ENCODE measurements around the gene TAS2R40. TPM values are rescaled to one million over a fixed set of nuclear protein-coding genes. Genes with fewer than 3 reads are reported as not detected.

TAS2R40 gene
- total RNA-seq, 2 experiments from 2014 or later: not detected

DNA sequence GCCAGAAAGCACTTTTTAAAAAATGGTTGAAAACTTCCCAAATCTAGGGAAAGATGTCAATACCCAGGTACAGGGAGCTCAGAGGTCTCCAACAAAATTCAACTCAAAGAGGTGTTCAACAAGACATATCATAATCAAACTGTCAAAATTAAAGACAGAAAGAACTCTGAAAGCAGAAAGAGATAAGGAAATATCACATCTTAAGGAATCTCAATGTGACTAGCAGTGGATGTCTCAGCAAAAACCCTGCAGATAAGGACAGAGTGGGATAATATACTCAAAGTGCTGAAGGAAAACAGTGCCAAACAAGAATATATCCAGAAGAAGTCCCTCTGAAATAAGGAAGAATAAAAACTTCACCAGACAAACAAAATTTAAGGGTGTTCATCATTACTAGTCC lies 28.4 kb downstream of the TAS2R40 start:
- intact Hi-C loops (cut with micrococcal nuclease): no loop called here
- CTCF ChIA-PET: interaction anchor here (1.0 to 5.7 kb wide), 8 partner anchors 10 to 166 kb away, joined by 3 to 48 read pairs (median 7); partner anchors contain the start of gene GSTK1

GRCh38 chr7:143250822-143251221 lies 29.0 kb downstream of the TAS2R40 start:
- ATAC-seq: no peak
- no peak for DNase-seq
- no peak for TF ChIP-seq CTCF (IDR thresholded peaks at IDR 0.05)
- Mint-ChIP-seq H3K27me3 (no peaks in the 10 kb centered on the region), H3K4me3 (no peak overlapping the region), H3K36me3 (ENCODE audit: low read depth) (peaks cover 39% of the 10 kb centered on the region), H3K4me1 (ENCODE audit: low read depth) (peaks cover 70% of the 10 kb centered on the region), H3K9me3 (peaks cover 36% of the 10 kb centered on the region), H3K27ac (peak overlapping the region; percentile 75)
- intact Hi-C loops (cut with micrococcal nuclease): no loop called here
- POLR2A ChIA-PET: no interaction called here
- CTCF ChIA-PET: interaction anchor here (2.9 to 5.7 kb wide), 3 partner anchors 11 to 49 kb away, joined by 11 to 48 read pairs (median 19); partner anchors contain the start of gene GSTK1

More for the DNA sequence above, 28.4 kb downstream of the TAS2R40 start:
- ATAC-seq (no peak), DNase-seq (no peak)
- no peak for TF ChIP-seq CTCF (IDR thresholded peaks at IDR 0.05)
- H3K36me3 Mint-ChIP-seq (ENCODE audit: low read depth): peaks cover 39% of the 10 kb centered on the region
- POLR2A ChIA-PET: interaction anchor here (0.9 to 1.6 kb wide), 2 partner anchors 14 to 50 kb away, joined by 4 to 6 read pairs; partner anchors contain the start of gene GSTK1
- peaks cover 40% of the 10 kb centered on the region for H3K9me3 Mint-ChIP-seq
- H3K27ac Mint-ChIP-seq: peak overlapping the region; percentile 68
- H3K27me3 Mint-ChIP-seq: no peaks in the 10 kb centered on the region
- peaks cover 70% of the 10 kb centered on the region for H3K4me1 Mint-ChIP-seq (ENCODE audit: low read depth)
- H3K4me3 Mint-ChIP-seq: no peak overlapping the region

DNA sequence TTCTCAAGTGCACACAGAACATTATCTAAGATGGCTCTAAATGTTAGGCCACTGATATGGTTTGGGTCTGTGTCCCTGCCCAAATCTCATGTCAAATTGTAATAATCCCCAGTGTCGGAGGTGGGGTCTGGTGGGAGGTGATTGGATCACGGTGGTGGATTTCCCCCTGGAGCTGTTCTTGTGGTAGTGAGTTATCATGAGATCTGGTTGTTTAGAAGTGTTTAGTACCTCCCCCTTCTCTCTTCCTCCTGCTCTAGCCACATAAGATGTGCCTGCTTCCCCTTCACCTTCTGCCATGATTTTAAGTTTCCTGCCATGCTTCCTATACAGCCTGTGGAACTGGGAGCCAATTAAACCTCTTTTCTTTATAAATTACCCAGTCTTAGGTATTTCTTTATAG lies 30.2 kb downstream of the TAS2R40 start:
- CTCF ChIA-PET: interaction anchor here (1.6 to 5.7 kb wide), 2 partner anchors 12 to 47 kb away, joined by 3 to 48 read pairs; no protein-coding TSS in a partner anchor
- no peak overlapping the region for H3K4me3 Mint-ChIP-seq

DNA sequence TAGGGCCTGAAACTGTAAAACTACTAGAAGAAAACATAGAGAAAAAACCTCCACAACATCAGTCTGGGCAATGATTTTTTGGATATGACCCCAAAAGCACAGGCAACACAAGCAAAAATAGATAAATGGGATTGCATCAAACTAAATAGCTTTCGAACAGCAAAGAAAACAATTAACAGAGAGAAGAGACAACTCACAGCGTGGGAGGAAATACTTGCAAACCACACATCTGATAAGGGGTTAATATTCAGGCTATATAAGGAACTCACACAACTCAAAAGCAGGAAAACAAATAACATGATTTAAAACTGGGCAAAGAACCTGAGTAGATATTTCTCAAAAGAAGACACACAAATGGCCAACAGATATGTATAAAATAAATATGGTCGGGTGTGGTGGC lies 33.7 kb downstream of the TAS2R40 start:
- POLR2A ChIA-PET: interaction anchor here (0.6 to 1.5 kb wide), 6 partner anchors 7 to 90 kb away, joined by 3 to 8 read pairs (median 4); partner anchors contain the start of genes CASP2 and GSTK1
- peaks cover 23% of the 10 kb centered on the region for H3K36me3 Mint-ChIP-seq (ENCODE audit: low read depth)
- DNase-seq (no peak), ATAC-seq (no peak)
- CTCF ChIA-PET: interaction anchor here (0.9 to 4.2 kb wide), 7 partner anchors 8 to 116 kb away, joined by 3 to 15 read pairs (median 4); no protein-coding TSS in a partner anchor
- intact Hi-C loops (cut with micrococcal nuclease): no loop called here
- peaks cover 23% of the 10 kb centered on the region for H3K9me3 Mint-ChIP-seq
- no peak overlapping the region for H3K4me3 Mint-ChIP-seq
- peaks cover 63% of the 10 kb centered on the region for H3K4me1 Mint-ChIP-seq (ENCODE audit: low read depth)
- TF ChIP-seq CTCF (IDR thresholded peaks at IDR 0.05): no peak
- no peaks in the 10 kb centered on the region for H3K27me3 Mint-ChIP-seq
- H3K27ac Mint-ChIP-seq: peak overlapping the region; percentile 35

More for the DNA sequence above, 30.2 kb downstream of the TAS2R40 start:
- Mint-ChIP-seq H3K27ac (peak overlapping the region; percentile 54), H3K4me1 (ENCODE audit: low read depth) (peaks cover 69% of the 10 kb centered on the region), H3K9me3 (peaks cover 31% of the 10 kb centered on the region), H3K27me3 (no peaks in the 10 kb centered on the region), H3K36me3 (ENCODE audit: low read depth) (peaks cover 35% of the 10 kb centered on the region)
- intact Hi-C loops (cut with micrococcal nuclease): no loop called here
- DNase-seq (peak; percentile 41), ATAC-seq (peak; percentile 75)
- TF ChIP-seq CTCF (IDR thresholded peaks at IDR 0.05): no peak
- POLR2A ChIA-PET: no interaction called here

DNA sequence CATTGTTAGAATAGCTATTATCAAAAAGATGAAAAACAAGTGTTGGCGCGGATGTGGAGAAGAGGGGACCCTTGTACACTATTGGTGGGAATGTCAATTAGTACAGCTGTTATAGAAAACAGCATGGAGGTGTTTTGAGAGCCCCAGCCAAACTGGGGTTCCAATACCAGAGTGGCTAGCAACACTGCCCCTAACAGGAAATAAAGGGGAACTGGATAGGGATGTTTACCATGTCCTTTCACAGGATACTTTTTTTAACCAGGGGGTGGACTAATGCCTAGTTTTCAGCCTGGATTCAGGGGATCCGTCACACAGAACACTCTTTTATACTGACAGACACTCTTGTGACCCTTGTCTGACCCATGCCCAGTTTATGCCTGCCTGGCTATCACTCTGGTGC lies 34.5 kb downstream of the TAS2R40 start:
- ChIA-PET CTCF (interaction anchor here (0.9 to 4.2 kb wide), 8 partner anchors 9 to 116 kb away, joined by 3 to 15 read pairs (median 4); no protein-coding TSS in a partner anchor), POLR2A (interaction anchor here (1.2 to 2.2 kb wide), 3 partner anchors 31 to 52 kb away, joined by 4 to 6 read pairs (median 4); partner anchors contain the start of gene CASP2)
- peaks cover 22% of the 10 kb centered on the region for H3K36me3 Mint-ChIP-seq (ENCODE audit: low read depth)
- H3K27me3 Mint-ChIP-seq: no peaks in the 10 kb centered on the region
- ATAC-seq (peak; percentile 38), DNase-seq (no peak)
- TF ChIP-seq CTCF (IDR thresholded peaks at IDR 0.05): peak; percentile 16
- intact Hi-C loops (cut with micrococcal nuclease): no loop called here
- H3K27ac Mint-ChIP-seq: peak overlapping the region; percentile 72
- H3K9me3 Mint-ChIP-seq: peaks cover 23% of the 10 kb centered on the region
- H3K4me1 Mint-ChIP-seq (ENCODE audit: low read depth): peaks cover 56% of the 10 kb centered on the region
- no peak overlapping the region for H3K4me3 Mint-ChIP-seq
